CD4-positive, alpha-beta T cell treated with Interleukin-4 for 4 hours (primary cell): ENCODE results near the gene HSD17B4.
A peak's percentile ranks its signal among the peaks of the same experiment; 100 is the strongest.
"Not testable (repeated sequence)": the region's sequence is repeated elsewhere in the genome, so short reads cannot be mapped to it uniquely, and the experiment has no call there.

Source experiments
- DNase-seq: peaks from one replicate; pipeline ENCODE4 v3.0.0-alpha.2; 2020

Gene HSD17B4

GRCh38 chr5:119435436-119436132, 16.7 kb upstream of the HSD17B4 start:
- DNase-seq, result peak; percentile 68

- not testable (repeated sequence) for DNase-seq
Measured at GRCh38 chr5:119437785-119438586, 14.3 kb upstream of the HSD17B4 start.

GRCh38 chr5:119438587-119438917, 13.7 kb upstream of the HSD17B4 start:
- DNase-seq, result not testable (repeated sequence)

GRCh38 chr5:119439140-119439631, 13.1 kb upstream of the HSD17B4 start:
- no peak for DNase-seq

GRCh38 chr5:119439632-119440031, 12.7 kb upstream of the HSD17B4 start:
- DNase-seq, result not testable (repeated sequence)

GRCh38 chr5:119444643-119445042, 7.7 kb upstream of the HSD17B4 start:
- not testable (repeated sequence) for DNase-seq

GRCh38 chr5:119445544-119445943, 6.8 kb upstream of the HSD17B4 start:
- no peak for DNase-seq

- DNase-seq, result no peak
Measured at GRCh38 chr5:119449882-119450281, 2.4 kb upstream of the HSD17B4 start.

- DNase-seq, result not testable (repeated sequence)
Measured at GRCh38 chr5:119450627-119451026, 1.7 kb upstream of the HSD17B4 start.

GRCh38 chr5:119451561-119451960, 736 bp upstream of the HSD17B4 start:
- DNase-seq, result no peak

GRCh38 chr5:119452060-119452372, 281 bp upstream of the HSD17B4 start:
- DNase-seq, result no peak

GRCh38 chr5:119453040-119453373, 710 bp downstream of the HSD17B4 start:
- DNase-seq, result no peak

- no peak for DNase-seq
Measured at GRCh38 chr5:119454171-119454570, 1.9 kb downstream of the HSD17B4 start.

- DNase-seq, result no peak
Measured at GRCh38 chr5:119458911-119459632, 6.8 kb downstream of the HSD17B4 start.

GRCh38 chr5:119465640-119466039, 13.3 kb downstream of the HSD17B4 start:
- DNase-seq, result no peak

GRCh38 chr5:119468286-119468685, 16.0 kb downstream of the HSD17B4 start:
- DNase-seq, result no peak

GRCh38 chr5:119470105-119470763, 17.9 kb downstream of the HSD17B4 start:
- DNase-seq, result no peak

GRCh38 chr5:119470851-119471451, 18.7 kb downstream of the HSD17B4 start:
- DNase-seq, result peak; percentile 11

GRCh38 chr5:119473241-119473640, 20.9 kb downstream of the HSD17B4 start:
- no peak for DNase-seq

- no peak for DNase-seq
Measured at GRCh38 chr5:119476341-119476740, 24.0 kb downstream of the HSD17B4 start.

GRCh38 chr5:119478781-119479180, 26.5 kb downstream of the HSD17B4 start:
- no peak for DNase-seq

- DNase-seq, result not testable (repeated sequence)
Measured at GRCh38 chr5:119480629-119481028, 28.3 kb downstream of the HSD17B4 start.

GRCh38 chr5:119483155-119483554, 30.9 kb downstream of the HSD17B4 start:
- DNase-seq, result no peak
